Adrenal gland (tissue), 12 donors: ENCODE measurements around the gene PAX5. TPM values are rescaled to one million over a fixed set of nuclear protein-coding genes. Genes with fewer than 3 reads are reported as not detected.

Experiments
- DNase-seq, 7 donors: peaks; one replicate each; pipeline ENCODE4 v3.0.0-alpha.2; 2019 to 2020
- H3K27ac ChIP-seq, 5 donors: fragments of 200-600 bp; sonication (generic) in 4 of 5; 1 replicate in 3 of 5; 2 replicates in 2 of 5; pipeline versions ENCODE4 v1.5.1 to v1.8.0; 2016 to 2020; ENCODE audit warnings: mild to moderate bottlenecking in 1 of 5
- H3K27me3 ChIP-seq: fragments of 200-600 bp; 2 replicates; pipeline ENCODE4 v1.8.0; 2021
- H3K36me3 ChIP-seq, 2 donors: fragments of 200-600 bp; replicated peaks in 1 of 2; 1 replicate in 1 of 2; 2 replicates in 1 of 2; pipeline versions ENCODE4 v1.5.1 to v1.8.0; 2018 to 2022
- H3K4me1 ChIP-seq, 2 donors: fragments of 200-600 bp; replicated peaks in 1 of 2; 1 replicate in 1 of 2; 2 replicates in 1 of 2; pipeline versions ENCODE4 v1.5.1 to v1.8.0; 2018 to 2021
- H3K4me3 ChIP-seq, 4 donors: fragments of 200-600 bp; sonication (generic) in 3 of 4; one replicate each; pipeline ENCODE4 v1.5.1; 2016 to 2018
- H3K9me3 ChIP-seq, 3 donors: fragments of 200-600 bp; sonication (generic) in 1 of 3; replicated peaks in 1 of 3; 1 replicate in 2 of 3; 2 replicates in 1 of 3; pipeline versions ENCODE4 v1.5.1 to v1.8.0; 2016 to 2021
- POLR2A ChIP-seq, 2 donors: fragments of 450-650 bp; IDR thresholded peaks; one replicate each; pipeline ENCODE4 v1.6.1; 2017; ENCODE audit warnings: antibody characterized with exemption in 2 of 2, mild to moderate bottlenecking in 2 of 2, moderate library complexity in 1 of 2
- WGBS, 4 donors: extraction: QIAGEN DNeasy Blood & Tissue Kit in 2 of 4; methylation state at CpG; one replicate each; pipeline versions ENCODE4 v1.1.5 to v1.1.7; 2013 to 2017; 5-methylcytosine and 5-hydroxymethylcytosine counted together
- intact Hi-C, 2 donors: fragments of 100-400 bp; cut with DNase I; formaldehyde crosslinking; loops; one replicate each; pipeline versions ENCODE4 v1.14.1 to v1.15.0; 2022 to 2023
- polyA plus RNA-seq, 3 donors: library from polyadenylated mRNA; stranded (reverse); fragments of 200-250 nt in 2 of 3; fragments of 350-450 nt in 1 of 3; fragmentation: Illumina TruSeq in 1 of 3; extraction: RNeasy Lipid Tissue Mini Kit (QIAGEN cat#74804) in 1 of 3; gene quantifications; one replicate each; pipeline ENCODE4 v1.2.3, GENCODE V29; 2013 to 2014
- total RNA-seq, 9 donors: library from RNA; depleted of rRNA in 4 of 9; stranded (reverse); fragments of >200 nt in 4 of 9; fragments of 120-200 nt in 1 of 9; fragmentation: NEBNext Ultra II Directional in 1 of 9; extraction: Animal tissue kit (Norgen Biotek cat#: 25700) in 1 of 9; gene quantifications; one replicate each; pipeline versions ENCODE4 v1.1.0 to v1.2.4, GENCODE V29; 2013 to 2023
- TF ChIP-seq, protein P1 (sequence below), 6 experiments: fragments of 450-650 bp in 4 of 6; fragments of 200-600 bp in 2 of 6; sonication (generic) in 1 of 6; IDR thresholded peaks; 1 replicate in 5 of 6; 2 replicates in 1 of 6; pipeline versions ENCODE4 v1.5.1 to v1.8.0; 2016 to 2021; ENCODE audit warnings: antibody characterized with exemption in 6 of 6, mild to moderate bottlenecking in 2 of 6, moderate library complexity in 1 of 6
- donor health status: healthy with polysubstance abuse.
- donor health status: Bipolar disorder and iron deficiency.
- donor health status: DM: yes; HTN: yes; CAD: no.
- donor health status: DM: no; HTN: no; CAD: no.
- donor health status: DM: no; HTN: no; CAD: no.
- donor health status: DM: yes; HTN: yes; CAD: no.

The PAX5 gene
- total and polyA plus RNA-seq, 12 donors: under 0.01 to 0.22 (median 0.09) TPM; not detected in 6

DNA sequence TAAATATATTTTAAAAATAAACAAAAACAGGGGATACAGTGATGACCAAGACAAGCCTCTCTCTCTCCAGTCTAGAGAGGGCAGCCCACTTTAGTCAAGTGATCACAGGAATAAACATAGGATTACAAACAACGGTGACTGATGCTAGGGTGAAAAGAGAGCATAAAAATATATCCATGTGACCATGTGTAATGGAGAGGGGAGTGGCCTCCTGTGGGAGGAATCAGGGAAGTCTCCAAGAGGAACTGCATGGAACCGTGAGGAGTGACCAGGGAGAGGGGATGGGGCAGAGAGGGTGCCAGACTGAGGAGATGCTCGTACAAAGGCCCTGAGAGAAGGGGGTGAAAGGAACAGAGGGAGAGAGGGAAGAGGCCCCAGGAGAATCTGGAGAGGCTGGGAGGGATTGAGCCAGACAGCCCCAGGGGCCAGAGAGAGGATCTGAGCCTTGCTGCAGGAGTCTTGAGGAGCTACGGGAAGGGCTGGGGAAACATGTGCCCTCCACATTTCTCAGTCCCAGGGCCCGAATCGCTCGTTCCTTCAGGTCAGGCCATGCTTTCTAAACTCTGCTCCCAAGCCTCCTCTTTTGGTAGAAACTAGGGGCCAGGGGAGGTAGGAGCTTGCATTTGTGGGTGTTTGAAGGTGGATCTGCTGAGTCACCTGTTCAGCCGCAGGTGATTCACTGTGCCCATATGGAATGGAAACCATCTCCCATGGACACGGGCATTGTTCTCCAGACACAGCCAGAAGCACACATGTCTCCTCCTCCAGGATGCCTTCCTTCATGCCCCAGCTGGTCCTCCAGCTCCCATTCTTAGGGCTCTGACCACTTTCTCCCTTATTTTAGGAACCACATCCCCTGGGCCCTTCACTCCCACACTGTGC is 63.8 kb downstream of the PAX5 start:
- no peaks in the 10 kb centered on the region for H3K36me3 ChIP-seq
- no peak for TF ChIP-seq POLR2A (IDR thresholded peaks at IDR 0.05)
- TF ChIP-seq, protein P1, sequence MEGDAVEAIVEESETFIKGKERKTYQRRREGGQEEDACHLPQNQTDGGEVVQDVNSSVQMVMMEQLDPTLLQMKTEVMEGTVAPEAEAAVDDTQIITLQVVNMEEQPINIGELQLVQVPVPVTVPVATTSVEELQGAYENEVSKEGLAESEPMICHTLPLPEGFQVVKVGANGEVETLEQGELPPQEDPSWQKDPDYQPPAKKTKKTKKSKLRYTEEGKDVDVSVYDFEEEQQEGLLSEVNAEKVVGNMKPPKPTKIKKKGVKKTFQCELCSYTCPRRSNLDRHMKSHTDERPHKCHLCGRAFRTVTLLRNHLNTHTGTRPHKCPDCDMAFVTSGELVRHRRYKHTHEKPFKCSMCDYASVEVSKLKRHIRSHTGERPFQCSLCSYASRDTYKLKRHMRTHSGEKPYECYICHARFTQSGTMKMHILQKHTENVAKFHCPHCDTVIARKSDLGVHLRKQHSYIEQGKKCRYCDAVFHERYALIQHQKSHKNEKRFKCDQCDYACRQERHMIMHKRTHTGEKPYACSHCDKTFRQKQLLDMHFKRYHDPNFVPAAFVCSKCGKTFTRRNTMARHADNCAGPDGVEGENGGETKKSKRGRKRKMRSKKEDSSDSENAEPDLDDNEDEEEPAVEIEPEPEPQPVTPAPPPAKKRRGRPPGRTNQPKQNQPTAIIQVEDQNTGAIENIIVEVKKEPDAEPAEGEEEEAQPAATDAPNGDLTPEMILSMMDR (IDR thresholded peaks at IDR 0.05): no peak
- WGBS, 4 donors: 65 to 70% (median 68%) methylated on average over 7 to 9 of the region's 9 CpGs
- H3K4me3 ChIP-seq: no peak overlapping the region
- no peaks in the 10 kb centered on the region for H3K9me3 ChIP-seq
- H3K27ac ChIP-seq: no peak overlapping the region
- H3K4me1 ChIP-seq: no peaks in the 10 kb centered on the region
- H3K27me3 ChIP-seq: no peaks in the 10 kb centered on the region
- intact Hi-C loops: no loop called here
- no peak for DNase-seq

DNA sequence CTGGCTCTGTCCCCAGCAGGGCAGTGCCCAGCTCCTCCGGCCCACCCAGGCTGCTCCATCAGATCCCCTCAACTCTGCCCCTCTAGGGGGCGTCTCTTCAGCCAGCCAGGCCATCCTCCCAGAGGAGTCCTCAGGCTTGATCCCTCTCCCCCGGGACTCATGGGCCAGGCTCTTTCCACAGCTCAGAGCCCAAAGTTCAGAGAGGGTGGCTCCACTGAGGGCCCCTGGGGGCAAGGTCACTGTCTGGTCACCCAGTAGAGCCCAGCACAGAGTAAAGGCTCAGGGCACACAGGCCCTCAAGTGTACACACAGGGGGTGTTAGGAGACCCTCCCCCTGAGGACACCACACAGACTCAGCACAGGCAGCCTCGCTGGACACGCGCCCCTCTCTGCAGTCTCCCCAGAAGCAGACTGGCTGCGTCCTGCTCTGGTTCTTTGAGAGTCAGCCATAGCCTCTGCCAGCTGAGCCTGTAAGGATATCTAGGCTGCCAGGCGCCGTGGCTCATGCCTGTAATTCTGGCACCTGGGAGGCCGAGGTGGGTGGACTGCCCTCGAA is 64.8 kb downstream of the PAX5 start:
- intact Hi-C loops: no loop called here
- no peaks in the 10 kb centered on the region for H3K9me3 ChIP-seq
- TF ChIP-seq POLR2A (IDR thresholded peaks at IDR 0.05): no peak
- TF ChIP-seq, protein P1 (IDR thresholded peaks at IDR 0.05): no peak
- no peak overlapping the region for H3K4me3 ChIP-seq
- no peaks in the 10 kb centered on the region for H3K4me1 ChIP-seq
- no peak for DNase-seq
- H3K36me3 ChIP-seq: no peaks in the 10 kb centered on the region
- H3K27ac ChIP-seq: no peak overlapping the region
- H3K27me3 ChIP-seq: no peaks in the 10 kb centered on the region
- WGBS, 4 donors: 71 to 93% (median 85%) methylated on average over 2 to 11 of the region's 11 CpGs

DNA sequence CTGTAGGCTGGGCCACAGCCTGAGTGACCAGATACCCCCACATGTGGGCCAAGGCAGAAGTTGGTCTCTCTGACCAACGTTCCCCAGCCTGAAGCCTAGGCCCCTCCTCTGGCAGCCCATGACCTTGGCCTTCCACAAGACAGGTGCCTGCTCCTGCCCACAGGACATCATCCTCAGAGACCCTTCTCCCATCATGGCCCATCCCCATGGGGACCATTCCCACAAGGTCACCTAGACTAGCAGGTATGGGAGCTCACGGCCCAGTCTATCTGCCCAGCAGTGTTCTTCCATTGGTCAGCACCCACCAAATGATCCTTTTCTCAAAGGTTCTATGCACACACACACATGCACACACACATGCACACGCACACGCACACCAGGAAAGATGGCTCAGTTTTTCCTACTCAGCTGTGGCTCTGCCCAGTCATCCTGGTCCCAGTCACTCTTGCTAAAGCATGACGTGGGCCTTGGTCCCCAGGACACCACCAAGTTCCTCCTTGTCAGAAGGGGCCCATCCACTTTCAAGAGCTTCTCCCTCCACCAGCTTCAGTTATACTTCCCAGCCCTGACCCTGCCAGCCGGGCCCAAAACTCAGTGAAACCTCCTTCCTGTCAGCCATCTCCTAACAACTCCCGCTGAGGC is 65.4 kb downstream of the PAX5 start:
- no peaks in the 10 kb centered on the region for H3K4me1 ChIP-seq
- intact Hi-C loops: no loop called here
- H3K36me3 ChIP-seq: no peaks in the 10 kb centered on the region
- TF ChIP-seq, protein P1 (IDR thresholded peaks at IDR 0.05): no peak
- TF ChIP-seq POLR2A (IDR thresholded peaks at IDR 0.05): no peak
- 76 to 95% (median 85%) methylated on average over 6 to 7 of the region's 7 CpGs for WGBS, 4 donors
- H3K27me3 ChIP-seq: no peaks in the 10 kb centered on the region
- H3K4me3 ChIP-seq: no peak overlapping the region
- no peak for DNase-seq
- H3K27ac ChIP-seq: no peak overlapping the region
- H3K9me3 ChIP-seq: no peaks in the 10 kb centered on the region

DNA sequence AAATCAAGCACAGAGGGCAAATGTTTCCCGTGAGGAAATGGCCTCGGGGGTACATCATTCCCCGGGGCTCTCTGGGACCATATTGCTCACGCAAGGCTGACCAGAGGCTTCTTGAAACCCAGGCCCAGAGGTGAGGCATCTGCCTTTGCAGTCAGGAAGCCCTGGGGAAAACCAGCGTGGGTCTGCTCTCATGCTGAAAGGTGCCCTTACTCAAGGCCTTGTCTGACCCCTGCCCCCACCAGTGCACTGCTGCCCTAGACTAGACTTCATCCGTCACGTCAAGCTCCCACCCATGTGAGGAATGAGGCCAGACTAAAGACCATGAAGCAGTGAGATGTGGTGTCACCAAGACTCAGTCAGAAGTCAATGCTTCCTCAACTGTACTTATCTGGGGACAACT is 66.1 kb downstream of the PAX5 start:
- intact Hi-C loops: no loop called here
- H3K9me3 ChIP-seq: no peaks in the 10 kb centered on the region
- H3K27ac ChIP-seq: no peak overlapping the region
- no peaks in the 10 kb centered on the region for H3K36me3 ChIP-seq
- no peaks in the 10 kb centered on the region for H3K27me3 ChIP-seq
- no peaks in the 10 kb centered on the region for H3K4me1 ChIP-seq
- TF ChIP-seq, protein P1 (IDR thresholded peaks at IDR 0.05): no peak
- TF ChIP-seq POLR2A (IDR thresholded peaks at IDR 0.05): no peak
- no peak for DNase-seq
- WGBS, 4 donors: 63 to 79% (median 73%) methylated on average over 4 to 7 of the region's 7 CpGs
- H3K4me3 ChIP-seq: no peak overlapping the region
